ENCODE measurements around the gene FAM72D.
"Not testable (repeated sequence)": the region's sequence is repeated elsewhere in the genome, so short reads cannot be mapped to it uniquely, and the experiment has no call there.

Gene FAM72D

DNA sequence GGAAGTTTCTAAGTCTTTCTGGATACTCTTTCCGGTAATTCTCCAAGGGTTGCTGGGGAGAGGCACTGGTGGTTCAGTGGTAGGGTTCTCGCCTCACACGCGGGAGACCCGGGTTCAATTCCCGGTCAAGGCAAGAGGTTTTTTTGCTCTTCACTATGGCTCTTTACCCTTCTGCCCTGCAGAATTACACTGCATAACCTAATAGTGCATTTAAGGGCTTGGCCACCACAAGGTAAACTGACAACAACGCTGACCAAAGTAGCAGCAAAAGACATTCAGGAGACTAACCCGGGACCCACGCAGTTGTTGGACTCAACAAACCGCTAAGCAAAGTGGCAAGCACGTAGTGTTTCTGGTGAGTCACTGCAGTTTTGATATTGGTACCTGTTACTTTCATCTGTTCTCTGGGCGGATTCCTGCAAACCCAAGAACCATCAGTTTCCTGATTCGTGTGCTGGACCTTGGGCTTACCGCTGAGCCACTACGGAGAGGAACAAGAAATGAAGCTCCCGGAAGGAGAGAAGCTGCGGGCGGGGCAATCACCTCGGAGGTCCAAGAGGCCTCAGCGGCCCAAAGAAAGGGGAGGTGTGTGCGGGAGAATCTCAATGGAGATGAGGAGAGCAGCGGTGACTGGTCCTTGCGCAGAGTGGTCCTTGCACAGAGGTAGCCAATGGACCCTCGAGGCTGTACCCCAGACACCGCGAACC is 65.4 kb downstream of the FAM72D start:
- H3K4me3 Mint-ChIP-seq, H3K4me1 Mint-ChIP-seq: not testable (repeated sequence)

More for the DNA sequence above, 65.4 kb downstream of the FAM72D start:
- not testable (repeated sequence) for H3K9me3 Mint-ChIP-seq, H3K27me3 Mint-ChIP-seq, H3K36me3 Mint-ChIP-seq, H3K27ac Mint-ChIP-seq
- peak; percentile 71 for ATAC-seq

Measured in stimulated activated memory B cell treated with anti-CD40 and anti-IgM and Interleukin-4, amounts not matched to agents 10 μg/mL and 1 μg/mL and 100 μg/mL, for 72 hours (primary cell).